Measurements from ENCODE around the gene EIF2S1.

DNA sequence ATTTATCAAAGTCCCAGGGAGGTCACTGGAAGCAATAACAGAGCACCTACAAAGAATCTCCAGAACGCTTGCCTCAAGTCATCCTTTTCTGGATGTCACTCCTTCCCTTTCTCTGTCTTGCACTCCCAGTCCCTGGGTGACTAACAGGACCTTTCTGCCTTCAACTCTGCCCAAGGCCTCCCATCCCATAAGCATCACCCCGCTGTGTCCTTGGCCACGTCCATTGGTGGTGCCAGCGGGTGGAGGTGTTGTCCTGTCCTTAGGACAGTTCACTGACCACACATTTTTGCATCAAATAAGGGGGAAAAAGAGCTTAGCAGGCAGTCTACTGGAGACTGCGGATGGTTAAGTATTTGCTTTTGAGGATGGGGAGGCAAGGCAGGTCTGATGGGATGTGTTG is 75.5 kb downstream of the EIF2S1 start:
- TF ChIP-seq, protein P1, sequence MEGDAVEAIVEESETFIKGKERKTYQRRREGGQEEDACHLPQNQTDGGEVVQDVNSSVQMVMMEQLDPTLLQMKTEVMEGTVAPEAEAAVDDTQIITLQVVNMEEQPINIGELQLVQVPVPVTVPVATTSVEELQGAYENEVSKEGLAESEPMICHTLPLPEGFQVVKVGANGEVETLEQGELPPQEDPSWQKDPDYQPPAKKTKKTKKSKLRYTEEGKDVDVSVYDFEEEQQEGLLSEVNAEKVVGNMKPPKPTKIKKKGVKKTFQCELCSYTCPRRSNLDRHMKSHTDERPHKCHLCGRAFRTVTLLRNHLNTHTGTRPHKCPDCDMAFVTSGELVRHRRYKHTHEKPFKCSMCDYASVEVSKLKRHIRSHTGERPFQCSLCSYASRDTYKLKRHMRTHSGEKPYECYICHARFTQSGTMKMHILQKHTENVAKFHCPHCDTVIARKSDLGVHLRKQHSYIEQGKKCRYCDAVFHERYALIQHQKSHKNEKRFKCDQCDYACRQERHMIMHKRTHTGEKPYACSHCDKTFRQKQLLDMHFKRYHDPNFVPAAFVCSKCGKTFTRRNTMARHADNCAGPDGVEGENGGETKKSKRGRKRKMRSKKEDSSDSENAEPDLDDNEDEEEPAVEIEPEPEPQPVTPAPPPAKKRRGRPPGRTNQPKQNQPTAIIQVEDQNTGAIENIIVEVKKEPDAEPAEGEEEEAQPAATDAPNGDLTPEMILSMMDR (IDR thresholded peaks at IDR 0.05), result no peak
- TF ChIP-seq POLR2A (IDR thresholded peaks at IDR 0.05), result no peak

All from Peyer's patch (tissue), 4 donors.